Heart left ventricle (tissue), 16 donors: ENCODE data around the gene MDC1. TPM values are rescaled to one million over a fixed set of nuclear protein-coding genes. Genes with fewer than 3 reads are reported as not detected.

Source experiments
- ATAC-seq, 4 donors: fragments of 200-7000 bp; cut with Tn5 transposase; one replicate each; pipeline ENCODE4 v1.9.1; 2020 to 2022; ENCODE audit warnings: moderate library complexity in 4 of 4, mild to moderate bottlenecking in 3 of 4, moderate number of reproducible peaks in 1 of 4
- DNase-seq, 5 donors: peaks; one replicate each; pipeline ENCODE4 v3.0.0-alpha.2; 2020
- H3K27ac ChIP-seq, 12 donors: fragments of 200-600 bp; sonication (generic) in 4 of 12; one replicate each; pipeline versions ENCODE4 v1.5.0 to v1.8.0; 2016 to 2022; ENCODE audit warnings: mild to moderate bottlenecking in 2 of 12
- H3K27me3 ChIP-seq, 9 donors: fragments of 200-600 bp; sonication (generic) in 2 of 9; one replicate each; pipeline versions ENCODE4 v1.5.1 to v1.8.0; 2016 to 2022; ENCODE audit warnings: mild to moderate bottlenecking in 3 of 9
- H3K36me3 ChIP-seq, 9 donors: fragments of 200-600 bp; sonication (generic) in 2 of 9; one replicate each; pipeline versions ENCODE4 v1.5.0 to v1.8.0; 2018 to 2022; ENCODE audit warnings: mild to moderate bottlenecking in 2 of 9
- H3K4me1 ChIP-seq, 12 donors: fragments of 200-600 bp; sonication (generic) in 4 of 12; one replicate each; pipeline versions ENCODE4 v1.5.0 to v1.8.0; 2016 to 2022; ENCODE audit warnings: mild to moderate bottlenecking in 3 of 12
- H3K4me3 ChIP-seq, 12 donors: fragments of 200-600 bp; sonication (generic) in 4 of 12; one replicate each; pipeline versions ENCODE4 v1.5.0 to v1.8.0; 2017 to 2022; ENCODE audit warnings: mild to moderate bottlenecking in 9 of 12, moderate library complexity in 4 of 12
- H3K9me3 ChIP-seq, 12 donors: fragments of 200-600 bp; sonication (generic) in 4 of 12; one replicate each; pipeline versions ENCODE4 v1.5.0 to v1.8.0; 2016 to 2022; ENCODE audit warnings: mild to moderate bottlenecking in 1 of 12
- POLR2A ChIP-seq, 2 donors: fragments of 450-650 bp; IDR thresholded peaks; one replicate each; pipeline ENCODE4 v1.6.1; 2017; ENCODE audit warnings: antibody characterized with exemption in 2 of 2, mild to moderate bottlenecking in 2 of 2, moderate library complexity in 2 of 2
- WGBS, 4 donors: extraction: QIAGEN DNeasy Blood & Tissue Kit in 2 of 4; methylation state at CpG; one replicate each; pipeline versions ENCODE4 v1.1.5 to v1.1.7; 2013 to 2018; 5-methylcytosine and 5-hydroxymethylcytosine counted together
- intact Hi-C, 10 donors: fragments of 100-400 bp; cut with DNase I; formaldehyde crosslinking; loops; one replicate each; pipeline versions ENCODE4 v1.11.1 to v1.14.2; 2022
- polyA plus RNA-seq, 2 donors: library from polyadenylated mRNA; stranded (reverse); fragments of 200-250 nt; gene quantifications; one replicate each; pipeline ENCODE4 v1.2.3, GENCODE V29; 2013
- total RNA-seq, 9 donors: library from RNA; depleted of rRNA in 2 of 9; stranded (reverse); fragments of >200 nt in 2 of 9; fragmentation: NEBNext Ultra II Directional in 3 of 9; extraction: Animal tissue kit (Norgen Biotek cat#: 25700) in 3 of 9; gene quantifications; one replicate each; pipeline versions ENCODE4 v1.1.0 to v1.2.4, GENCODE V29; 2016 to 2023
- TF ChIP-seq, protein P1 (sequence below), 12 donors: fragments of 200-600 bp; sonication (generic) in 4 of 12; IDR thresholded peaks; one replicate each; pipeline versions ENCODE4 v1.5.0 to v1.8.0; 2018 to 2022; ENCODE audit warnings: antibody characterized with exemption in 12 of 12, mild to moderate bottlenecking in 5 of 12
- donor health status: ischemic (EF 13 %, LVEDD 7.1; RV severe dilation, severe dysfunction).
- donor health status: healthy with polysubstance abuse.
- donor health status: DM: no; HTN: yes; CAD: no.
- donor health status: DM: no; HTN: no; CAD: no.
- donor health status: ischemic (EF 25% LVEDD 6.9; RV normal size, moderate dysfunction).
- donor health status: ischemic (EF 25% LVEDD 5.7; RV mildly dilated, moderate dysfunction).
- donor health status: healthy.
- donor health status: DM: yes; HTN: yes; CAD: no.
- donor health status: ischemic (EF 35%, LVEDD 5.7; RV mildly dilated, moderate dysfunction).
- donor health status: nonischemic (EF 11% LVEDD 7.7; RV severe dilation, severe dysfunction).
- donor health status: DM: yes; HTN: yes; CAD: no.
- donor health status: PGD.
- donor health status: ischemic (EF 29% LVEDD 5.4; RV normal size, mild dysfunction).
- donor health status: nonischemic (EF 23%, LVEDD 6.1; RV moderate dilation, normal function).

Gene MDC1
- total and polyA plus RNA-seq, 11 donors = 8.6 to 25.0 (median 16.0) TPM

DNA sequence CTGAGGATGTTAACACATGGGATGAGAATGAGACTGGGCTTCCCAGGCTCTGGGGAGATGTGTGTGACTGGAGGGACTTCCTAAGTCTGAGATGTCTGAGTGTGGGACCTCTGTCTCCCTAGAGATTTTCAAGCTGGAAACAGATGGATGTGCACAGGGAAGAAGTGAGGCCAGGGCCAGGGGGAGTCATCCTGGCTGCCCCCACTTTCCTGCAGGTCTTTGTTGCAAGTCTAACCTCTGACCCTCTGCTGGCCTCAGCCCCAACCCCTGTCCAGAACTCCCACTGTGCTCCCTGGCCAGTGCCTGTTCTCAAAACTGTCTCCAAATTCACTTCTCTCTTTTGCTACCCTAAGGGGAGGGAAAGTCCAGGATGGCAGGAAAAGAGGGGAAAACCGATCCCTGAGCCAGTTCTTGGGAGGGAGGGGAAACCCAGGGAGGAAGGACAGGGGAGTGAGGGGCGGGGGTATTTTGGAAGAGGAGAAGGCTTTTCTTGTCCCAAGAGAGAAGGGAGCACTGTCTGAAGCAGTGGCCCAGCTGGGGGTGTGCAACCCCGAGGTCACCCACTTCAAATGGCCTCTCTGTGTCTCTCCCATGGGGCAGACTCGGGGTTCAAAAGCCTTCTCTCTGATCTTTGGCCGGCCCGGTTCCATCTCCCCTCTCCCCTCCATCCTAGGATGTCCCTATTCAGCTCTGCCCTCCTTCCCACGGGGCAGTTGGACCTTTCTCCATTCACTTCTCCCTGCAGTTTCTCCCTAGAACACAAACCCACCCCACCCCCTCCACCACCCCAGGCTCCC, 33.7 kb downstream of the MDC1 start:
- intact Hi-C loops = loop anchor here in 4 of 10 donors (1.0 to 10.0 kb wide), 7 partner anchors 39 to 401 kb away; partner anchors contain the start of gene DDR1 (in 2 of the 4)
- peaks cover 0 to 84% (median 51%) of the 10 kb centered on the region in 12 donors for H3K4me1 ChIP-seq

DNA sequence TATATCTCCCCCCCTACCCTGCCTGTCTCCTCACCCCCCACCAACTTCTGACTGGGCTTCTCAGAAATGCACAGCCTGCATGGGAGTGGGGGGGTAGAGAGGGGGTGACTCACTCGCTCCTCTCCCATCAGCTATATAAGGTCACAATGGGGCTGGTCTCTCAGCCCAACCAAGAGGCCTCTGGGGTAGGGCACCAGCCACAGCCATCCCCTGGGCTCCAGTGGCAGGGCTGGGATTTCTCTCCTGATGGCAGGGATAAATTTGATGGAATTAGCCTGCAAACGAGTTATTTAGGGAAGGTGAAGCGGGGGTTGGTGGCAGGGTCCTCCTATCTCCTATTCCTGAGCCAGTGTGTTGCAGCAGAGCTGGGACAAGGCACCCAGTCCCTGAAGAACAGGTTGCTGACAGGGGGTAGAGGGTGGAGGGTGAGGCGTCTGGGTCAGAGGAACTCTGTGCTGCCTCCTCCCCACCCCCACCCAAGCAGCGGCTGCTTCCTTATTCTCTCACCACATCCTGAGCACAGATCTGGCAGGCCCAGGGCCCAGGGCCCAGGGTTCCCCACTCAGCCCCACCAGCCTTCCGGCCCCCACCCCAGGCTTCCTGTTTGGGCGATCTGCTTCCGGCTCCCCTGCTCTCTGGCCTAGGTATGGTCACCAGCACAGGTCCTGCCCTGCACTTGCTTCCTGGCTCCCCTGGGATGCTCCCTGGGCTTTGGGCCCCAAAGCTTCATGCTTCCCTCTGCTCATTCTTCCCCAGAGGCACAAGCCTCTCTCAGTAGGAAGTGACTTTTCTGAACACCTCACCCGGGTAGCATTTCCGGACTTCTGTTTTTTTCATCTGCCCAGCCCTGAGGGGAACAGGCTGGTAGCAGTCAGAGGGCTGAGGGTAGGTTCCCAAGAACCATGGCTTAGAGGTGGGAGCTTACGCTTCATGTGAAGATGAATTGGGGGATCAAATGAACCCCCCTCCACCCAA, 34.7 kb downstream of the MDC1 start:
- ATAC-seq (peak; percentile 18 to 56 (median 50)), DNase-seq (peak; percentile 88 to 93 (median 89))
- 16 to 37% (median 23%) methylated on average over 9 to 11 of the region's 11 CpGs for WGBS, 4 donors
- no peaks in the 10 kb centered on the region for H3K9me3 ChIP-seq
- no peaks in the 10 kb centered on the region for H3K27me3 ChIP-seq
- peak overlapping the region; percentile 52 to 96 (median 74) for H3K4me3 ChIP-seq
- peak in 1 of 2 donors; percentile 36 for TF ChIP-seq POLR2A (IDR thresholded peaks at IDR 0.05)
- TF ChIP-seq, protein P1, sequence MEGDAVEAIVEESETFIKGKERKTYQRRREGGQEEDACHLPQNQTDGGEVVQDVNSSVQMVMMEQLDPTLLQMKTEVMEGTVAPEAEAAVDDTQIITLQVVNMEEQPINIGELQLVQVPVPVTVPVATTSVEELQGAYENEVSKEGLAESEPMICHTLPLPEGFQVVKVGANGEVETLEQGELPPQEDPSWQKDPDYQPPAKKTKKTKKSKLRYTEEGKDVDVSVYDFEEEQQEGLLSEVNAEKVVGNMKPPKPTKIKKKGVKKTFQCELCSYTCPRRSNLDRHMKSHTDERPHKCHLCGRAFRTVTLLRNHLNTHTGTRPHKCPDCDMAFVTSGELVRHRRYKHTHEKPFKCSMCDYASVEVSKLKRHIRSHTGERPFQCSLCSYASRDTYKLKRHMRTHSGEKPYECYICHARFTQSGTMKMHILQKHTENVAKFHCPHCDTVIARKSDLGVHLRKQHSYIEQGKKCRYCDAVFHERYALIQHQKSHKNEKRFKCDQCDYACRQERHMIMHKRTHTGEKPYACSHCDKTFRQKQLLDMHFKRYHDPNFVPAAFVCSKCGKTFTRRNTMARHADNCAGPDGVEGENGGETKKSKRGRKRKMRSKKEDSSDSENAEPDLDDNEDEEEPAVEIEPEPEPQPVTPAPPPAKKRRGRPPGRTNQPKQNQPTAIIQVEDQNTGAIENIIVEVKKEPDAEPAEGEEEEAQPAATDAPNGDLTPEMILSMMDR (IDR thresholded peaks at IDR 0.05) = no peak
- H3K4me1 ChIP-seq = peaks cover 0 to 74% (median 45%) of the 10 kb centered on the region in 12 donors
- peak overlapping the region; percentile 92 to 100 (median 98) for H3K27ac ChIP-seq
- intact Hi-C loops = loop anchor here in 6 of 10 donors (1.0 to 10.0 kb wide), 8 partner anchors 39 to 402 kb away; partner anchors contain the start of gene DDR1 (in 2 of the 6)
- peaks cover 0 to 54% (median 25%) of the 10 kb centered on the region in 9 donors for H3K36me3 ChIP-seq

More for the DNA sequence above, 33.7 kb downstream of the MDC1 start:
- 25 to 31% (median 29%) methylated on average over 7 of the region's 7 CpGs for WGBS, 4 donors
- Histone ChIP-seq H3K36me3 (peaks cover 0 to 44% (median 15%) of the 10 kb centered on the region in 9 donors), H3K27me3 (no peaks in the 10 kb centered on the region), H3K4me3 (peak overlapping the region; percentile 52 to 96 (median 74)), H3K9me3 (no peaks in the 10 kb centered on the region), H3K27ac (peak overlapping the region; percentile 92 to 100 (median 98))
- DNase-seq = peak in 3 of 5 donors; percentile 35 to 60 (median 40)
- TF ChIP-seq, protein P1 (IDR thresholded peaks at IDR 0.05) = no peak
- TF ChIP-seq POLR2A (IDR thresholded peaks at IDR 0.05) = no peak
- ATAC-seq = no peak

DNA sequence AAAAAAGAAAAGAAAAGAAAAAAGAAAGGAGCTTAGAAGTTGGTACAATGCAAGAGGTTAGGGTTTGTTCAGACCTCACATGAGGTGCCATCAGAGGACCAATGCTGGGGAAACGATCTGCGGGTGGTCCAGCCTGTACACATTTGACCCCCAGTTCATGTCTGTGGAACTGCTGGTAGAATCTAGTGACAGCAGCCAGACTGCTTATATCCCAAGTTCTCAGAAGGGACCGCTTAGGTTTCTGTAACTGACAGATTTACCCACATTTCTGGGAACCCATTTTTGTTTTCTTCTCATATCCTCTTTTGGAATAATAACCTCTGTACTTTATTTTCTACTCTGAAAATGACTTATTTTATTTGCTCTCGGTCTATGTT, 35.3 kb downstream of the MDC1 start:
- TF ChIP-seq, protein P1 (IDR thresholded peaks at IDR 0.05) = no peak
- no peak for TF ChIP-seq POLR2A (IDR thresholded peaks at IDR 0.05)
- H3K27ac ChIP-seq = peak overlapping the region; percentile 92 to 100 (median 98)
- H3K36me3 ChIP-seq = peaks cover 0 to 60% (median 31%) of the 10 kb centered on the region in 9 donors
- H3K27me3 ChIP-seq = no peaks in the 10 kb centered on the region
- ATAC-seq (no peak), DNase-seq (no peak)
- 38 to 54% (median 45%) methylated on average over 4 of the region's 4 CpGs for WGBS, 4 donors
- H3K9me3 ChIP-seq = no peaks in the 10 kb centered on the region
- peak overlapping the region in 10 of 12 donors; percentile 11 to 96 (median 80) for H3K4me3 ChIP-seq
- peaks cover 0 to 74% (median 44%) of the 10 kb centered on the region in 12 donors for H3K4me1 ChIP-seq
- intact Hi-C loops = loop anchor here in 6 of 10 donors (1.0 to 10.0 kb wide), 8 partner anchors 40 to 403 kb away; partner anchors contain the start of gene DDR1 (in 2 of the 6)
